ENCODE data around the gene PEX5. TPM values are rescaled to one million over a fixed set of nuclear protein-coding genes. Genes with fewer than 3 reads are reported as not detected.

PEX5 gene
- total RNA-seq, 1 experiment from 2014 or later = 18.7 TPM

Other genes starting within 250 kb of the PEX5 start
- gene RNU7-1, start 245.9 kb upstream of the PEX5 start, total RNA-seq (2014; rRNA removed; shearing (Covaris generic)) = not detected in 2 replicates
- 331 and 408 TPM in 2 replicates for gene C12orf57, start 245.7 kb upstream of the PEX5 start, total RNA-seq (2014; rRNA removed; shearing (Covaris generic))
- gene PTPN6, start 238.3 kb upstream of the PEX5 start, total RNA-seq (2014; rRNA removed; shearing (Covaris generic)) = not detected in 2 replicates
- 254 and 334 TPM in 2 replicates for gene PHB2, start 219.0 kb upstream of the PEX5 start, total RNA-seq (2014; rRNA removed; shearing (Covaris generic))
- gene EMG1, start 218.8 kb upstream of the PEX5 start, total RNA-seq (2014; rRNA removed; shearing (Covaris generic)) = 60.7 and 65.8 TPM in 2 replicates
- 8.3 and 19.2 TPM in 2 replicates for gene LPCAT3, start 171.2 kb upstream of the PEX5 start, total RNA-seq (2014; rRNA removed; shearing (Covaris generic))
- gene C1S, start 129.0 kb upstream of the PEX5 start, total RNA-seq (2014; rRNA removed; shearing (Covaris generic)) = 21.2 and 35.0 TPM in 2 replicates
- 36.1 and 45.7 TPM in 2 replicates for gene C1R, start 97.2 kb upstream of the PEX5 start, total RNA-seq (2014; rRNA removed; shearing (Covaris generic))
- gene C1RL, start 80.5 kb upstream of the PEX5 start, total RNA-seq (2014; rRNA removed; shearing (Covaris generic)) = 0.63 and 2.5 TPM in 2 replicates
- not detected in 2 replicates for gene RBP5, start 60.8 kb upstream of the PEX5 start, total RNA-seq (2014; rRNA removed; shearing (Covaris generic))
- gene CLSTN3, start 59.3 kb upstream of the PEX5 start, total RNA-seq (2014; rRNA removed; shearing (Covaris generic)) = 0.82 TPM in 1 of 2 replicates, not detected in the other
- gene ACSM4, start 114.4 kb downstream of the PEX5 start, total RNA-seq (2014; rRNA removed; shearing (Covaris generic)) = not detected in 2 replicates

Measured in SJSA1 (cell line).